ENCODE results near the gene HSPA9. TPM values are rescaled to one million over a fixed set of nuclear protein-coding genes. Genes with fewer than 3 reads are reported as not detected.

Gene HSPA9
- total and polyA plus RNA-seq, 9 of the 15 experiments (the other 6 are each of a cell fraction or from before 2014, with no cell fraction given) = 195 to 583 (median 514) TPM

DNA sequence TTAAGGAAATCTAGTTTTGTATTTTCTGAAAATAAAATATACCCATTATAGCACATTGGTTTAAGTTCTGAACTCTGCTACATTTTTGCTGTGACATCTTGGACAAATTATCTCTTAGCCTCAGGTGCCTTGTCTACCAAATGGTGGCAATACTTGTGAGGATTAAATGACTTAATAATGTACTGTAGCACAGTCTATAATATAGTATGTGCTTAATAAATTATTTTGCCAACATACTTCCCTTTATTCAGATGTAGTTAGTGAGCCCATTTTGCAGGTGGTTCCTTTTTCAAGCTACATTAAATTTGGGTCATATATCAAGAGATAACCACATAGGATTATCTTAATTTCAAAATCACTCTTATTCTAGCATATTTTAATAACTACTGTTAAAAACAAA lies 35.4 kb downstream of the HSPA9 start:
- POLR2A ChIA-PET = interaction anchor here (0.5 to 1.9 kb wide), 3 partner anchors 10 to 36 kb away, joined by 4 to 6 read pairs (median 5); partner anchors contain the start of gene HSPA9
- intact Hi-C loops (cut with micrococcal nuclease) = no loop called here

DNA sequence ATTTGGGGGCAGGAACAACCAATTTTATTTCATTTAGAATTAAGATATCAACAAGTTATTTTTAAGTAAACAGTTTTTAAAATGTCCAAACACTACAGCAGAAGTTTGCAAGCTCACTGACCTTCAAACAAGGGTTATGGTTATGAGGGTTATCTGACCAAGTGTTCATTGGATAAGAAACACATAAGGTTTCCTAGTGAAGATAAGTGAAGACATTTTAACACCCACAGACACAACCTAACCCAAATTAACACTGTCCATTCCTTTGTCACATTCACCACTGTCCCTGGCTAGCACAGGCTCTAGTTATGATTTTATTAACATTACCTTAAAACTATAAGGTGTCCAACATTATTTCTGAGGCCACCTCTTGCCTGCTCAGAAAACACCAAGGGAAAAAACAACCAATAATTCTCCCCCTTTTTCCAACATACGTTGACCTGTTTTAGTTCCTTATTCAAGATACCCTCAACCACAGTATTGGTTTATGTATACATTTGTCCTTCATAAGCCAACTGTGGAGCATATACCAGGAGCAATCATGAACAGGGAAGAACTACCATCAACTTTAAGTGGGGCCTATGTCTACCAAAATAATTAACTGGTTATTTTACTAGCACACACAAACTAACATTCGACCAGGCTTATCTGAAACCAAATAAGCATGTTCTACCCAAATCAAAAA lies 36.1 kb downstream of the HSPA9 start:
- Histone ChIP-seq H3K27me3 (ENCODE audit: control insufficient read depth in 2 of 2, insufficient read depth in 2 of 2, low read length in 2 of 2) (no peaks in the 10 kb centered on the region), H4K20me1 (replicated peaks; ENCODE audit: control insufficient read depth, insufficient read depth, low read length) (peaks cover 35% of the 10 kb centered on the region), H3K9me1 (ENCODE audit: control insufficient read depth, insufficient read depth, low read length) (no peaks in the 10 kb centered on the region), H3K27ac (ENCODE audit: extremely low read depth, low read depth, low read length) (peak overlapping the region; percentile 96), H2AFZ (ENCODE audit: low read depth, low read length) (no peak overlapping the region), H3K36me3 (ENCODE audit: control insufficient read depth, insufficient read depth, low read length) (peaks cover 78% of the 10 kb centered on the region), H3K9me3 (replicated peaks; ENCODE audit: control insufficient read depth, insufficient read depth, low read depth, low read length) (no peaks in the 10 kb centered on the region), H3K4me3 (peak overlapping the region; percentile 2; the same call in 1 of the 2 replicates), H3K4me1 (replicated peaks in 1 of 2; ENCODE audit: control insufficient read depth in 2 of 2, insufficient read depth in 2 of 2, low read length in 2 of 2) (peaks cover 0 to 32% of the 10 kb centered on the region in 2 experiments), H3K9ac (ENCODE audit: insufficient read depth in 1 of 2, low read depth in 2 of 2, low read length in 2 of 2) (peak overlapping the region in 1 of 2 experiments; percentile 100; a peak in 3 of 4 replicates), H3K4me2 (ENCODE audit: insufficient read depth, low read length) (peak overlapping the region; percentile 90), H3K79me2 (ENCODE audit: control insufficient read depth, insufficient read depth, low read length) (peaks cover 96% of the 10 kb centered on the region)
- ChIA-PET CTCF (ENCODE audit: low intra/inter-chr PET ratio) (no interaction called here), POLR2A (interaction anchor here (0.5 to 1.9 kb wide), 4 partner anchors 10 to 37 kb away, joined by 3 to 6 read pairs (median 4); partner anchors contain the start of gene HSPA9)
- ATAC-seq (no peak), DNase-seq (ENCODE audit: extremely low read depth in 1 of 4, low spot score in 3 of 4) (peak in 2 of 4 experiments; percentile 42 to 52), FAIRE-seq (peak; percentile 35)
- in situ Hi-C loops (cut with MboI) (no loop called here), intact Hi-C loops (cut with micrococcal nuclease) (no loop called here)
- no TSS peak for BruUV-seq (replicated peaks)
- WGBS (ENCODE audit: insufficient coverage, low coverage, missing lambda C conversion rate) = 25% methylated on average over 2 of the region's 2 CpGs
- 0 out of 4 replicates have a peak, but pooled peaks of 1 of the 2 experiments have one; percentile 47 for TF ChIP-seq TBL1XR1 (IDR thresholded peaks at IDR 0.05; ENCODE audit: low read length in 2 of 2)
- TF ChIP-seq EP400 (IDR thresholded peaks at IDR 0.05) = peak; percentile 34; the same call in 1 of the 2 replicates
- no peak for TF ChIP-seq NEUROD1 (IDR thresholded peaks at IDR 0.05; ENCODE audit: borderline replicate concordance, low read depth, low read length, partially characterized antibody)
- TF ChIP-seq POLR2AphosphoS5 (IDR thresholded peaks at IDR 0.05; ENCODE audit: control insufficient read depth, insufficient read depth, low read depth, low read length) = peak; percentile 53
- peak; percentile 91 for TF ChIP-seq ESRRA (IDR thresholded peaks at IDR 0.05; ENCODE audit: borderline replicate concordance, low read depth)
- TF ChIP-seq, protein P1, sequence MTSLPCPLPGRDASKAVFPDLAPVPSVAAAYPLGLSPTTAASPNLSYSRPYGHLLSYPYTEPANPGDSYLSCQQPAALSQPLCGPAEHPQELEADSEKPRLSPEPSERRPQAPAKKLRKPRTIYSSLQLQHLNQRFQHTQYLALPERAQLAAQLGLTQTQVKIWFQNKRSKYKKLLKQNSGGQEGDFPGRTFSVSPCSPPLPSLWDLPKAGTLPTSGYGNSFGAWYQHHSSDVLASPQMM (CRISPR knock-in tag; IDR thresholded peaks at IDR 0.05) = no peak
- TF ChIP-seq, protein P2, sequence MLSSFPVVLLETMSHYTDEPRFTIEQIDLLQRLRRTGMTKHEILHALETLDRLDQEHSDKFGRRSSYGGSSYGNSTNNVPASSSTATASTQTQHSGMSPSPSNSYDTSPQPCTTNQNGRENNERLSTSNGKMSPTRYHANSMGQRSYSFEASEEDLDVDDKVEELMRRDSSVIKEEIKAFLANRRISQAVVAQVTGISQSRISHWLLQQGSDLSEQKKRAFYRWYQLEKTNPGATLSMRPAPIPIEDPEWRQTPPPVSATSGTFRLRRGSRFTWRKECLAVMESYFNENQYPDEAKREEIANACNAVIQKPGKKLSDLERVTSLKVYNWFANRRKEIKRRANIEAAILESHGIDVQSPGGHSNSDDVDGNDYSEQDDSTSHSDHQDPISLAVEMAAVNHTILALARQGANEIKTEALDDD (IDR thresholded peaks at IDR 0.05) = peak; percentile 88
- TF ChIP-seq CCNT2 (IDR thresholded peaks at IDR 0.05; ENCODE audit: borderline replicate concordance, extremely low read depth, insufficient read length, low read depth, low read length) = peak; percentile 74
- 0 out of 2 replicates have a peak, but pooled peaks have one; percentile 4 for TF ChIP-seq GATAD2B (IDR thresholded peaks at IDR 0.05; ENCODE audit: borderline replicate concordance)
- peak; percentile 20 for TF ChIP-seq RBBP5 (IDR thresholded peaks at IDR 0.05; ENCODE audit: borderline replicate concordance, insufficient read depth, low read length, poor library complexity, severe bottlenecking)
- TF ChIP-seq TAL1 (IDR thresholded peaks at IDR 0.05) = peak; percentile 48
- TF ChIP-seq CBFA2T3 (IDR thresholded peaks at IDR 0.05) = peak; percentile 77

More for the DNA sequence above, 35.4 kb downstream of the HSPA9 start:
- ATAC-seq = no peak
- H3K4me2 ChIP-seq (ENCODE audit: insufficient read depth, low read length) = peak overlapping the region; percentile 90; the same call in 1 of the 2 replicates
- no peaks in the 10 kb centered on the region for H3K9me3 ChIP-seq (replicated peaks; ENCODE audit: control insufficient read depth, insufficient read depth, low read depth, low read length)
- no peaks in the 10 kb centered on the region for H3K9me1 ChIP-seq (ENCODE audit: control insufficient read depth, insufficient read depth, low read length)
- no TSS peak for BruUV-seq (replicated peaks)
- no peaks in the 10 kb centered on the region for H3K27me3 ChIP-seq (ENCODE audit: control insufficient read depth in 2 of 2, insufficient read depth in 2 of 2, low read length in 2 of 2)
- TF ChIP-seq ELF4 (CRISPR knock-in tag; IDR thresholded peaks at IDR 0.05) (no peak), RBFOX2 (IDR thresholded peaks at IDR 0.05; ENCODE audit: low read depth, low read length) (peak; percentile 43; the same call in 1 of the 2 replicates)
- peak overlapping the region in 1 of 2 experiments; percentile 100; a peak in 3 of 4 replicates for H3K9ac ChIP-seq (ENCODE audit: insufficient read depth in 1 of 2, low read depth in 2 of 2, low read length in 2 of 2)
- H4K20me1 ChIP-seq (replicated peaks; ENCODE audit: control insufficient read depth, insufficient read depth, low read length) = peaks cover 35% of the 10 kb centered on the region
- in situ Hi-C loops (cut with MboI) = no loop called here
- peaks cover 3 to 32% of the 10 kb centered on the region in 2 experiments for H3K4me1 ChIP-seq (replicated peaks in 1 of 2; ENCODE audit: control insufficient read depth in 2 of 2, insufficient read depth in 2 of 2, low read length in 2 of 2)
- peak overlapping the region; percentile 96; the same call in 2 of the 3 replicates for H3K27ac ChIP-seq (ENCODE audit: extremely low read depth, low read depth, low read length)
- no peak for FAIRE-seq
- no peak for DNase-seq (ENCODE audit: extremely low read depth in 1 of 4, low spot score in 3 of 4)
- H3K79me2 ChIP-seq (ENCODE audit: control insufficient read depth, insufficient read depth, low read length) = peaks cover 96% of the 10 kb centered on the region
- no peak overlapping the region for H2AFZ ChIP-seq (ENCODE audit: low read depth, low read length)
- H3K36me3 ChIP-seq (ENCODE audit: control insufficient read depth, insufficient read depth, low read length) = peaks cover 72% of the 10 kb centered on the region
- H3K4me3 ChIP-seq = peak overlapping the region; percentile 97; the same call in 1 of the 2 replicates
- CTCF ChIA-PET (ENCODE audit: low intra/inter-chr PET ratio) = no interaction called here

Measured in K562 (cell line).